ENCODE results near the gene CAMKMT.

CAMKMT gene

DNA sequence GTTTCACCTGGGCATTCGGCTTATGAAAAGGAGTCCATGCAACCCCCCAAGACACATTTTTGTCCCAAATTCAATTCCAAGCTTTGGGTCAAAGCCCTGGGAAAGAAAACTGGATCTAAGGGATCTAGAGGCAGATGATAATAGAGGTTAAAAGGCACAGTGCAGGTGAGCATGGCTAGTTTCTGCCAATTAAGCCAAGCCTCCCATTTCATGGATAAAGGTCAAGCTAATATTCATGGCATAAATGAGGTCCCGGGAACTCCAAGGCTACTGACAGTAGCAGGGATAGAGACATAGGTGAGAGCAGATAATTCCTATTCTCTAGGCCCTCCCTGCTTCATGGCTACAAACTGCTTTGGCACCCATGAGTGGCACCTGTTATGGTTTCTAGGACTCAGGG lies 83.1 kb downstream of the CAMKMT start:
- no peak for DNase-seq (ENCODE audit: low read depth, low spot score)

- DNase-seq (ENCODE audit: low read depth, low spot score): no peak
Measured at GRCh38 chr2:44448860-44449527, 87.2 kb downstream of the CAMKMT start.

- DNase-seq (ENCODE audit: low read depth, low spot score): no peak
Measured at GRCh38 chr2:44450082-44450481, 88.3 kb downstream of the CAMKMT start.

GRCh38 chr2:44450806-44451205 lies 89.1 kb downstream of the CAMKMT start:
- DNase-seq (ENCODE audit: low read depth, low spot score): no peak

DNA sequence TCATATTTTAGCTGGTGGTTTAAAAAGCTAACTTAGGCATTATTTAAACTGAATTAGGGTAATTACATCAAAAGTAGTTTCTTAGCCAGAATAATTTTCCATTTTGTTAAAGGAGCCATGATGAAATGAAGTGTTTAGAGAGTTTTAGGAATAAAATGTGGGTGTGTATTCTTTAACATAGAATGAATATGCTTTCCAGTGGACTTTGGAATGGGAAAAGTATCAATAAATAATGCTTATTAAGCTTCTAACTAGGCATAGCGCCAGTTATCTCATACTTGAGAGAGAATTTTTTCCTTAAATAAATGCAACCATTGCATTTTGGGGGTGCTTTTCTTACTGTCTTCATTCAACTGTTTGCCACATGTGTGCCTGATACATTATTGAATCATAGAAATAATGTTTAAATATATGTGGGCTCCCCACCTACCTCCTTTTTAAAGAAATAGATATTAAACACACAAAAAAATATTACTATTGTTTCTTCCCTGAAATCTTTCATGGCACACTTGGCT lies 90.4 kb downstream of the CAMKMT start:
- no peak for DNase-seq (ENCODE audit: low read depth, low spot score)

GRCh38 chr2:44453259-44453658 lies 91.5 kb downstream of the CAMKMT start:
- no peak for DNase-seq (ENCODE audit: low read depth, low spot score)

DNA sequence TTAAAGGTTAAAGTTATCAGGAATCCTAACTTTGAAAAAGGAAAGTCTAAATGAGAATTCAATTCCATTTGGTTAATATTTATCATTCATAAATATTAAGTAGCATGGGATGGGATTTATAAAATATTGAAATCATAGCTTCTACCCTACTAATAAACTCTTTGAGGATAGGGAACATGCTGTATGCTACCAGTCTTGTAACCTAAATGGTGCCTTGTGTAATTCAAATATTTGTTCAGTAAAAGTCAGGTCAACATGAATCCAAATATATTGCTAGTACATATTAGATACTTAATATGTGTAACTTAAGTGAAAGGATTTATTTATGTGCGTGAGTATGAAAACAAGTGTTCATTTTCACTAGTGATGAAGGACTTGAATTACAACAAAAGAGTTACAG lies 94.1 kb downstream of the CAMKMT start:
- DNase-seq (ENCODE audit: low read depth, low spot score): no peak

DNA sequence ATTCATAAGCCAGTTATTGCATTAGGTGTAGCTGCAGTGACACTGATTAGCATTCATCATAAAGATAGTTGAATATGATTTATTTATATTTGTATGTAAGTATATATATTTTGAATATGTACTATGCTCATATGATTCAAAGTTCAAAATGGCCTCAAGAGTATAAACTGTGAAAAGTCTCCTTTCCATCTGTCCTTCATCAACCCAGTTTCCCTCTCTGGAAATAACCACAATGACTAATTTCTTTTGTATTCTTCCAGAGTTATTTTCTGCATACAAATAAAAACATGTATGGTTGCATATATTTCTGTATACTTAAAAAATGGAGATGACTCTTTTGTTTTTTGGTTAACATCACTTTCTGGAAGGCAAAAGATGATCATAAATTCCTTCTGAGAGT lies 95.2 kb downstream of the CAMKMT start:
- DNase-seq (ENCODE audit: low read depth, low spot score): no peak

- no peak for DNase-seq (ENCODE audit: low read depth, low spot score)
Measured at GRCh38 chr2:44459739-44460138, 98.0 kb downstream of the CAMKMT start.

DNA sequence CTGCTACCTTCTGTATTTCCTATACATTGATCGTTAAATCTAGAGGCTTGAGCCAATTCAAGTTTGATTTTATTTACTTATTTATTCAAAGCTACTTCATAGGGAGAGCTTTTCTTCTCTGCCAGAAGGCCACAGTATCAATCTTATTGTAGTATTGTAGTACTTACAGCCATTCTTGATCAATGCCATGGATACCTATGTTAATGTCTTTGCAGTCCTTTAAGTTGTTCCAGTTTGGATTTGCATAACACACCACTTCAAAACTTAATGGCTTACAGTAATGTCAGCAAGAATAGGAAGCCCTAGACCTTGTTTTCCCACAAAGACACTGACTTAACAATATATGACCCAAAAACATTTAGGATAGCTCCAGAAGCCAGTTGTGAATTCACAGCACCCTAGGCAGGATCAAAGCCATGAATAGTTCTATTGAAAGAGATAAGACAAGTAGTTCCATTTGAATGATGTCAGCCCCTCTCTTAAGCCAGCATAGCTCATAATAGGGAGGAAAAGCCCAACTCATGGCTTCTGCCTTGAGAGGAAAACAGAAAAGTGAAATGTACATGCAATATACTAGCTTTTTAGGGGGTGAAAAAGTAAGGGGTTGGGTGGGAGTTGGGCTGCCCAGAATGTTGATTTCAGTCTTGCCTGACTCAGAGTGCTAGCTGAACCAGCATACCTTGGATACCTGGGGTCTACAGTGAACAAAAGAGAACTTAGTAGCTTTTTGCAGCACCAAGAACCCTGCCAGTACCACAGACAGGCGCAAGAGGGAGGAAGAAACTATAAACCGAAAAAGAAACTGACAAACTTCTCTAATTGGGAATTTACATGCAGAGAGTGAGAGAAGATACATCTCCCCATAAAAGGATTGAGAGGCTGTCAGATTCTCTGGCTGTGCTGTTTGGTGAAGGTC lies 101.4 kb downstream of the CAMKMT start:
- DNase-seq (ENCODE audit: low read depth, low spot score): no peak

- no peak for DNase-seq (ENCODE audit: low read depth, low spot score)
Measured at GRCh38 chr2:44464437-44464836, 102.7 kb downstream of the CAMKMT start.

DNA sequence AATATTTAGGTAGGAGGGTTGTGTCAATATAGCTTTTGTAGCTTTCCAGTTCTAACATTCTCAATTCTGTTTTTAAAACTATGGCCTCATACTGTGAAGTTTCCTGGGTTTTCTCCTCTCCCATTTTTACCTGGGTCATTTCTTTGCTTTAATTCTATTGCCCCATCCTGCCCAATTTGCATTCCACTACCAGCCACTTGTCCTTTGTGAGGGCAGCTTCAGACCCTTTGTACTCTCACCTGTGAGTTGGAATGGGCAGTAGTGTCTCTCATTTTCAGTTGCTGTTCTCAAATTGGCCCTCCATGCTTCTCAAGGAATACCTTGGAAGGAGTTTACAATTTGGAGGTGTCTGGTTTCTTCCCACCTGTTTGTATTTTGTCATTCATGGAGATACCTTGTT lies 108.4 kb downstream of the CAMKMT start:
- no peak for DNase-seq (ENCODE audit: low read depth, low spot score)

DNA sequence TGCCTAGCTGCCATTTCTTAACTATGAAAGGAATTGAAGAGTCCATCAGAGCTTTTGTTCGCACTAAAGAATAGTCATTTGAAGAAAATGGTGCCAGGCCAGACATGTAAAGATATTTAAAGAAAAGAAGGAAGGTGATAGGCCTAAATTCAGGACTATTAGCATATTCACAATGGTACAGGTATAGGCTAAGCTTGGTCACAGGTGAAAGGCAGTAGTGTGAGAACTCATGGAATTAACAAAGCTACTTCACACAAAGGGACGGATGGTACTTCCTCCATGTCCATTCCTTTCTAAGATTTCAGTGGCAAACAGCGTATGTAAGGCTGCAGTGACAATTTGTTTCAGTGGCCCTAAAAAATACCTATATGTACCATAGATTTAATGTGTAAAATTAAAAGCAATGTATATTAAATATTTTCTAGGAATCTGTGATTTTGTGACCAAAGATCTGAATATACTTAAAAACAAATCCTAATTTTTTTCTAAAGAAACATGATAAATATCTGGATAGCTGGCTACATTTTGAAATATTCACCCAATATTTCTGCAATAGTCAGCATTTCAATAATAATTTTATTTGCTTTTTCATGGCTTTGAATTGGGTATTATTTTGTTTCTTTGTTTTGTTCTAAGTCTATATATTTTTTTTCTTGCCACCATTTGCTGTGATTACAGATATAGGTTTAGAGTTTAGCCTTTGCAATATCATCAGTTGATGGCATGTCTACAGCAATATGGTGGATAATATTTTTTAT lies 116.1 kb downstream of the CAMKMT start:
- no peak for DNase-seq (ENCODE audit: low read depth, low spot score)

GRCh38 chr2:44479127-44479887 lies 117.6 kb downstream of the CAMKMT start:
- DNase-seq (ENCODE audit: low read depth, low spot score): no peak

DNA sequence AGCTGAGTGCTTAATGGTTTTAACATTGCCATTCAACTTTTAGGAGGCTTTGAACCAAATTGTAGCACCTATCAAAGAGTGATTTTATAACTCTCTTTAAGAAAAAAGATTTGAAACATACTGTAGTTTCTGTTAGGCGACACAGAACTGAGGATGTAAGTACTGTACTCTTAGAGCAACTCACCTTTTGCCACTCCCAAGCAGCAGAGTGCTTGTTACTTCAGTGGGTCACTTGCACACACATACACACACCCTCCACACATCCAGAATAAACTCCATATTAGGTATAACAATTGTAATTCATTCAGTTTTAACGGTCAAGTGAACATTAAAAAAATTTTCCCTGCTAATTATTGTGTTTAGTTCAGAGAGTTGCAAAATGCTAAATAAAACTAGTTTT lies 118.3 kb downstream of the CAMKMT start:
- no peak for DNase-seq (ENCODE audit: low read depth, low spot score)

DNA sequence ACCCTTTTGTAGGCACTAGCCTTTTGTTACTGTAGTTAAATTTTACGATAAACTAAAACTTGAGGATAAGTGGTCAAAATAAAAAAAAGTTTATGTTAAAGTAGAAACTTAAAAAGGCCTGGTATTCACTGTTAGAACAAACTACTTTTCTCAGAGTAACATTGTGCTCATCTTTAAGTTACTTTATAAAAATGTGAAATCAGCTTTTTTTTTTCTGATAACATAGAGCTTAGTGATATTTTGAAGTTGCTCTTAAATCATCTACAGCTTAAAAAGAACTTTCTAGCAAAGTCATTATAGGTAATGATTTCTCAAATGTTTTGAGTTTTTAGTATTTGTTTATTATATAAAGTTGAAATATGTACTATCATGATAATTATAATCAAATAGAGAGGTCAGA lies 125.3 kb downstream of the CAMKMT start:
- DNase-seq (ENCODE audit: low read depth, low spot score): no peak

DNA sequence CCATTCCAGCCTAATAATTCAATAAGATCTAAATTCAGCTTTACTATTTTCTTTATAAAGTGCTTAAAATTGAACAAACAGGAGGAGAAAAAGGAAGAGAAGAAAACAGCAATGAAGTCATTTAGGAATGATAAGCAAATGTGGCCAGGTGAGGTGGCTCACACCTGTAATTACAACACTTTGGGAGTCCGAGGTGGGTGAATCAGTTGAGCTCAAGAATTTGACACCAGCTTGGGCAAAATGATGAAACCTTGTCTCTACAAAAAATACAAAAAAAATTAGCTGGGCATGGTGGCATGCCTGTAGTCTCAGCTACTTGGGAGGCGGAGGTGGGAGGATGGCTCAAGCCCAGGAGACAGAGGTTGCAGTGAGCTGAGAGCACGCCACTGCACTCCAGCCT lies 129.0 kb downstream of the CAMKMT start:
- DNase-seq (ENCODE audit: low read depth, low spot score): no peak

DNA sequence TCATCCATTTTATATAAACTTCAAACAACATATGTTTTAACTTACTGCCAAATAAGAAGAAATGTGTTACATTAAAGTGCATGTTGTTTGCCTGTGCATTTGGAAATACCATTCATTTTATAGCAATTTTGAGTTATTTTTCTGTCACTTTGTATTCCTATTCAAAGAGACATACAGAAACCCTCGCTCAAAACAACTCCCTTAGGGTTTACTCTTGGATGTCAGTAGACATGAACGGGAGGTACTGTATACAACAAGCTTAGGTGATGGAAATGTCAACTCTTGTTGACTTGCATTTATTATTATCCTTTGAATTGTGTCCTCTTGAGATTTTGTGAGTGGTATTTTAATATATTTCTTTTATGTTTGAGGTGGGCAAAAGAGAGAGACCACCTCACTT lies 132.3 kb downstream of the CAMKMT start:
- no peak for DNase-seq (ENCODE audit: low read depth, low spot score)

DNA sequence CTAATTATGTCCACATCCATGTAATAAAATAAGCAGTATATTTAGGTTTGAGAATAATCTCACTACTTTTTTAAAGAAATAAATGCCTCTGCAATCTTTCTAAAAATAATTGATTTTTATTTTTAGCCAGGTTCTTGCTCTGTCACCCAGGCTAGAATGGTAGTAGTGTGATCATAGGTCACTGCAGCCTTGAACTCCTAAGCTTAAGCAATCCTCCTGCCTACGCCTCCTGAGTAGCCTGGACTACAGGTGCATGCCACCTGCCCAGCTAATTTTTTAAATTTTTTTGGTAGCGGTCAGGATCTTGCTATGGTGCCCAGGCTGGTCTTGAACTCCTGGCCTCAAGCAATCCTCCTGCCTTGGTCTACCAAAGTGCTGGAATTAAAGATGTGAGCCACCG lies 133.3 kb downstream of the CAMKMT start:
- no peak for DNase-seq (ENCODE audit: low read depth, low spot score)

DNA sequence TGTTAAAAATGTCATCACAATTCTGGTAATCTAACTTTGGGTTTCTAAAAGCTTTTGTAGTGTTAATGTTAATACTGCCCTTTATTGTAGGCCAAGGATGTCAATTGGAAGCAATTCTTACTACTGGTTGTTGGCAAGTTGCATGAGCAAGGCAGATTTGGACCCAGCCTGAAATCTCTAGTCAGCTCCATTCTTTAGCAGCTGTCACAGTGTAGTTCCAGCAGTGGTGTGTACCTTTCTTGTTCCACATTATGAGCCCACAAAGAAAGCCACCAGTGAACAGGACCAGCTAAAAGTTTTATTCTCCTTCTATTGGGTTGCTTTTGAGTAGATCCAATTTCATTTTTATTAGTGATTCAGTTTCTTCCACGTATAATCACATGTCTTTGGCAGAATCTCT lies 133.8 kb downstream of the CAMKMT start:
- DNase-seq (ENCODE audit: low read depth, low spot score): no peak

DNA sequence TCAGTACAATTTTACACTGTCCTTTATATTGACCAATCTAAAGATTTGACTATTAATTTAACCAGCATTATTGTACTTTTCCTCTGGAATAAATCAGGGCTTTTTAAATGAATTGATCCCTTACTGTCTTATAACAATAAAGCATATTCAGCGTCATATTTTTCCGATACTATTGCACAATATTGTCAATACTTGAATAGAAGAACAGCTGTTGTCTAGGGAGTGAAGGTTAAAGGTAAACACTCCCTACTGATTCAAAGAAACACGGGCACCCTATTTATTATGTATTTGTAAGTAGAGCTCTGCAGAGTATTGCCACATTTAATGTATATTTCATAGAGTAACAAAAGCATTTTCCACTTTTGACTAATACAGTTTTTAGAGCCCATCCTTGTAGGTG lies 134.4 kb downstream of the CAMKMT start:
- no peak for DNase-seq (ENCODE audit: low read depth, low spot score)
